ENCODE data around the gene FSTL4. TPM values are rescaled to one million over a fixed set of nuclear protein-coding genes. Genes with fewer than 3 reads are reported as not detected.

FSTL4 gene
- total RNA-seq, 1 donor from 2014 or later, result 0.20 TPM

GRCh38 chr5:133266966-133267365, 345.4 kb downstream of the FSTL4 start:
- no peak for DNase-seq (ENCODE audit: low read depth in 2 of 2)

- no peak for DNase-seq (ENCODE audit: low read depth in 2 of 2)
Measured at GRCh38 chr5:133266527-133266878, 345.8 kb downstream of the FSTL4 start.

GRCh38 chr5:133265720-133266526, 346.4 kb downstream of the FSTL4 start:
- peak in 1 of 2 donors; percentile 41 for DNase-seq (ENCODE audit: low read depth in 2 of 2)

GRCh38 chr5:133265257-133265656, 347.1 kb downstream of the FSTL4 start:
- no peak for DNase-seq (ENCODE audit: low read depth in 2 of 2)

GRCh38 chr5:133262690-133263089, 349.7 kb downstream of the FSTL4 start:
- DNase-seq (ENCODE audit: low read depth in 2 of 2), result no peak

GRCh38 chr5:133261993-133262392, 350.3 kb downstream of the FSTL4 start:
- no peak for DNase-seq (ENCODE audit: low read depth in 2 of 2)

GRCh38 chr5:133260715-133261114, 351.6 kb downstream of the FSTL4 start:
- no peak for DNase-seq (ENCODE audit: low read depth in 2 of 2)

- DNase-seq (ENCODE audit: low read depth in 2 of 2), result no peak
Measured at GRCh38 chr5:133259199-133259997, 352.9 kb downstream of the FSTL4 start.

GRCh38 chr5:133257977-133258376, 354.4 kb downstream of the FSTL4 start:
- DNase-seq (ENCODE audit: low read depth in 2 of 2), result no peak

GRCh38 chr5:133256276-133256675, 356.1 kb downstream of the FSTL4 start:
- DNase-seq (ENCODE audit: low read depth in 2 of 2), result no peak

- DNase-seq (ENCODE audit: low read depth in 2 of 2), result no peak
Measured at GRCh38 chr5:133254803-133255202, 357.5 kb downstream of the FSTL4 start.

- DNase-seq (ENCODE audit: low read depth in 2 of 2), result no peak
Measured at GRCh38 chr5:133253671-133254070, 358.7 kb downstream of the FSTL4 start.

GRCh38 chr5:133253070-133253469, 359.3 kb downstream of the FSTL4 start:
- DNase-seq (ENCODE audit: low read depth in 2 of 2), result no peak

GRCh38 chr5:133252133-133252480, 360.2 kb downstream of the FSTL4 start:
- no peak for DNase-seq (ENCODE audit: low read depth in 2 of 2)

- peak in 1 of 2 donors; percentile 26 for DNase-seq (ENCODE audit: low read depth in 2 of 2)
Measured at GRCh38 chr5:133251296-133252132, 360.8 kb downstream of the FSTL4 start.

GRCh38 chr5:133250527-133250926, 361.8 kb downstream of the FSTL4 start:
- DNase-seq (ENCODE audit: low read depth in 2 of 2), result no peak

GRCh38 chr5:133249593-133249992, 362.7 kb downstream of the FSTL4 start:
- no peak for DNase-seq (ENCODE audit: low read depth in 2 of 2)

GRCh38 chr5:133247881-133248624, 364.3 kb downstream of the FSTL4 start:
- peak; percentile 83 to 90 for DNase-seq (ENCODE audit: low read depth in 2 of 2)

GRCh38 chr5:133247151-133247709, 365.1 kb downstream of the FSTL4 start:
- DNase-seq (ENCODE audit: low read depth in 2 of 2), result no peak

- DNase-seq (ENCODE audit: low read depth in 2 of 2), result no peak
Measured at GRCh38 chr5:133246376-133247150, 365.8 kb downstream of the FSTL4 start.
